Head of caudate nucleus (tissue), 42 donors: Measurements from ENCODE around the gene ABCC1.

ENCODE experiments used
- DNase-seq, 42 donors: peaks; one replicate each; pipeline versions ENCODE4 v3.0.0 to v3.0.0-alpha.2; 2020 to 2021; ENCODE audit warnings: mixed read lengths in 7 of 42
- intact Hi-C: fragments of 100-400 bp; cut with DNase I; formaldehyde crosslinking; loops from one replicate; pipeline ENCODE4 v1.15.0; 2022

The ABCC1 gene

DNA sequence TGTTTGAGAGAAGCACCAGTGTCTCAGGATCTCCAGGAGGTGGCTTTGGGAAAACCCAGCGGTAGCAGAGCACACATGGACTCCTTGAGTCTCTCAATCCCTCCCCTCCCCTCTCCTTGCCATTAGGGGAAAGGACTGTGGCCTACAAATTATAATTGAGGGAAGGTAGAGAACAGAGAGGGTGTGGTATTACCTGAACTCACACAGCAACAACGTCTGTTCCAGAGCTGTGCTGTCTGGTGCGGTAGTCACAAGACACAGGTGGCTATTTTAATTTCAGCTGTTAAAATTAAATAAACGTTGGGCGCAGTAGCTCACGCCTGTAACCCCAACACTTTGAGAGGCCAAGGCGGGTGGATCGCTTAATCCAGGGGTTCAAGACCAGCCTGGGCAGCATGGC lies 163.7 kb downstream of the ABCC1 start:
- intact Hi-C loops = no loop called here
- DNase-seq = no peak

GRCh38 chr16:16116841-16117240 lies 167.4 kb downstream of the ABCC1 start:
- intact Hi-C loops = no loop called here
- DNase-seq = no peak

GRCh38 chr16:16118337-16118736 lies 168.9 kb downstream of the ABCC1 start:
- intact Hi-C loops = no loop called here
- no peak for DNase-seq

DNA sequence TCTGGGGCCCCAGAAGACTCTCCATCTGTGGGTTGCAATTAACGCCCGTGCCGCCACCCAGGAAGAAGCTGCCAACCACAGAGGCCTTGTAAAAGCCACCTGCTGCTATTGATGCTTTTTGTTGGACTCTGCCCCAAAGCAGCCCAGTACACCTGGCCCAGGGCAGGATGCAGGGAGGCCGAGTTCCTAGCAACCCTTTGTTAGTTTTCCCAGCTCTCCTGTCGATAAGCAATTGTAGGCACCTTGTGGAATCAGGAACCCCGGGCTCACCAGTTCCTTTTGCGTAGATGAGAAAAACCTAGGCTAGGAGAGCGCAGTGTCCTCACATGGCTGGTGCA lies 170.6 kb downstream of the ABCC1 start:
- intact Hi-C loops = no loop called here

DNA sequence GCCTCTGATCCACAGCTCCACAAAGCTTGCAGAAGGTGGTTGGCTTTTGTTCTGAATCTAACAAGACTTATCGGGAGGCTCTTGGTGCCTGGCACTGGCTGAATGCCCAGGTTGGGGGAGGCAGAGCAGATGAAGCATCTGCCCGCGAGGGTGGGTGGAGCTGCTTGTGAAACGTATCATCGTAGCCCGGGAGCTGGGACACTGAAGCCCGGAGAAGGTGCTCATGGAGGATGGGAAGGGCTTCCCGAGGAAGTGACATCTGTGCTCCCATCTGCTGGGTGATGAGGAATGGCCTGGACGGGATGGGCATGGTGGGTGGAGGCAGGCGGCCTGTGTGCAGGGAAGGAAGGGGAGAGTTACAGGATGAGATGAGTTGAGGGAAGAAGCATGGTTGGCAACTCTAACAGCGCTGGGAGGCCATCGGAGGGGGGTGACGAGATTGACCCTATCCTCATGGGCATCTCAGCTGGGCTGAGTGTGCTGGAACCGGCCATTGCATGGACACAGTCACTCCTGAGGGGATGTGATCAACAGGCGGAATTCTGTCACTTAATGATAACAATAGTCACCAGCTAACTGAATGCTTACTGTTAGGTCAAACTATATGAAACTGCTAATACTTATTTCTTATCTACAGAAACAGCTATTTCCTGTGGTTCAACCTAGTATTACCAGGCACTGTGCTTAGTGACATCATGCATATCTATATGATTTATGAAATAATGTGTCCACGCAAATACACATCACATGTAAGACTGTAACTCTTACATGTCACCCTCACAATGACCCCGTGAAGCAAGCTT lies 171.2 kb downstream of the ABCC1 start:
- intact Hi-C loops = no loop called here
- peak; percentile 18 to 86 (median 62) for DNase-seq

More for the DNA sequence above, 170.6 kb downstream of the ABCC1 start:
- DNase-seq = peak in 1 of 42 donors; percentile 3

- intact Hi-C loops = no loop called here
- no peak for DNase-seq
Observed at GRCh38 chr16:16121185-16121727, 171.8 kb downstream of the ABCC1 start.

DNA sequence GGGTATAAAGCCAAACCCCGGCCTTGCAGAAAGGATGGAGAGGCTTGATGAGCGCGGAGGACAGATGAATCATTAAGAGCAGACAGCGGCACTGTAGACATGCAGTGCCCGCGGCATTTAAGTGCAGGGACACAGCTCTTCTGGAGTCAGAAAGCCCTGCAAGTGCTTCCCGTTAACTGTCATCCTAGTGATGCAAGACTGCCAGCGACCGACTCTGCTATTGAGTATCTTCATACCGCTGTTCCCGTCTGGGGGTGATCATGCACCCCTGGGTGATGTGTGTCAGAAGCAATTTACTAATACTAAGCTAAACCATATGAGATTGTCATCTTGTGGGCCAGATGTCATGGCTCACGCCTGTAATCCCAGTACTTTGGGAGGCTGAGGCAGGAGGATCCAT lies 172.8 kb downstream of the ABCC1 start:
- intact Hi-C loops = no loop called here
- no peak for DNase-seq

GRCh38 chr16:16124438-16124837 lies 175.0 kb downstream of the ABCC1 start:
- intact Hi-C loops = no loop called here

DNA sequence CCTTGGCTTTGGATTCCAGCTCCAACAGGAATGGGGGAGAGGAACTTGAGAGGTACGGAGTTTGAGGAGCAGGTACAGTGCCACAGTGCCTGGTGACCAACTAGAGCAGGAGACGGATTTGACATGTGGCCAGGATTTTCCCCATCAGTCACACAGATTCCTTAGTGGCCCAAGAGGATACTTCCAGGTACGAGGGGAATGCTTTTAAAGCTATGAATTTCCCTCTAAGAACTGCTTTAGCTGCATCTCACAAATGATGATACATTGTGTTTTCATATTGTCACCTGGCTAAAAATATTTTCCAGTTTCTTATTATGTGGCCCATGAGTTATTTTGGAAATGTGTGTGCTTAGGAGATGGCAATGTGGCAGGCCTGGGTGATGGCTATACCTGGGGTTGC lies 175.6 kb downstream of the ABCC1 start:
- intact Hi-C loops = no loop called here
- no peak for DNase-seq

More at GRCh38 chr16:16124438-16124837, 175.0 kb downstream of the ABCC1 start:
- no peak for DNase-seq

GRCh38 chr16:16126896-16127295 lies 177.5 kb downstream of the ABCC1 start:
- no peak for DNase-seq
- intact Hi-C loops = no loop called here

DNA sequence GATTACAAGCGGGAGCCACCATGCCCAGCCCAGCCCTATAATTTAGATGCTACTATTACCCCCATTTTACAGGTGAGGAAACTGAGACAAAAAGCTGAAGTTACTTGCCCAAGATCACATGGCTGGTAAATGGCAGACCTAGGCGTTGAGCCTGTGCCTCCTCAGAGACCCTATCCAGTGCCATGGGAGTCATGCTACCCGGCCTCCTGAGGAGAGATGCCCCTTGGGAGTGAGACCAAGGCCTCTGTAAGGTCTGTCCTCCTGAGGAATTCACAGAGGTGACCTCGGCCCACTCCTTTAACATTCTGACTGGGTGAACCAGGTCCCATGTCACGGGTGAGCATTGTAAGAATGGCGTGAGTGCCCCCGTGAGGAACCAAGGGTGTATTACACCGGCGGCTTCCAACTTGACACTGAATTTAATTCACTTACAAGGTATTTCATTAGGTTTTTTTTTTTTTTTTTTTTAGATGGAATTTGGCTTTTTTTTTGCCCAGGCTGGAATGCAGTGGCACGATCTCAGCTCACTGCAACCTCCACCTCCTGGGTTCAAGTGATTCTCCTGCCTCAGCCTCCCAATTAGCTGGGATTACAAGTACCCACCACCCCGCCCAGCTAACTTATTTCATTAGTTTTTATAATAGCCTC lies 178.2 kb downstream of the ABCC1 start:
- intact Hi-C loops = no loop called here
- DNase-seq = peak; percentile 31 to 87 (median 67)

DNA sequence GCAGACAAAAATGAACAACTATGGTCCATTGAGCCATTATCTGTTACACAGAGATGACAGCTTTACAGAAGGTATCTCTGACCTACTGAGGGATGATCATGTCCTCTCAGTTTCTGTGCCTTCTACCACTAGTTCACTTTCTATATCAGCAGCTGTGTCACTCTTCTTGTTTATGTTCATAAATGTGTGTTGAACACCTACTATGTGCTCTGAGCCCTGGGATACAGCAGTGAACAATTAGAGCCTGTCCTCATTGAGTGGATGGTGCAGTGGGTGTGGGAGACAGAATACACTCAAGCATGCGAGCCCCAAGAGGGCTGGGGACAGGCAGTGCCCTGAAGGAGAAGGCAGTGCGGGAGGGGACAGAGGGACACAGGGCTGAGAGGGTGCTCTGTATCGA lies 181.8 kb downstream of the ABCC1 start:
- intact Hi-C loops = no loop called here

DNA sequence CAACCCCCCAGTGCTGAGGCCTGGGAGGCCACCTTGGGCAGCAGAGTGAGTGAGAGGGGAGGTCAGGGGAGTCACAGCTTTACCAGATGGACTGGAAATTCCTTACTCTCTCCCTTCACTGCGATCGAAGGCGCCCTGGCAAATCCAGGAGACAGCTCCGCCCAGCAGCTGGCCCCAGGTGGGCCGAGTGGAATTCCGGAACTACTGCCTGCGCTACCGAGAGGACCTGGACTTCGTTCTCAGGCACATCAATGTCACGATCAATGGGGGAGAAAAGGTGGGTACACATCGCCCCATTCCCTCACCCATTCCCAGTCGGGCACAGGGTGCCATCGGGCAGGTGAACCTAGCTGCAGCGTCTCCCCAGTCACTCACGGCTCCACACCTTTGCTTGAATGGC lies 182.2 kb downstream of the ABCC1 start:
- intact Hi-C loops = no loop called here

More for the DNA sequence above, 181.8 kb downstream of the ABCC1 start:
- DNase-seq = no peak

DNA sequence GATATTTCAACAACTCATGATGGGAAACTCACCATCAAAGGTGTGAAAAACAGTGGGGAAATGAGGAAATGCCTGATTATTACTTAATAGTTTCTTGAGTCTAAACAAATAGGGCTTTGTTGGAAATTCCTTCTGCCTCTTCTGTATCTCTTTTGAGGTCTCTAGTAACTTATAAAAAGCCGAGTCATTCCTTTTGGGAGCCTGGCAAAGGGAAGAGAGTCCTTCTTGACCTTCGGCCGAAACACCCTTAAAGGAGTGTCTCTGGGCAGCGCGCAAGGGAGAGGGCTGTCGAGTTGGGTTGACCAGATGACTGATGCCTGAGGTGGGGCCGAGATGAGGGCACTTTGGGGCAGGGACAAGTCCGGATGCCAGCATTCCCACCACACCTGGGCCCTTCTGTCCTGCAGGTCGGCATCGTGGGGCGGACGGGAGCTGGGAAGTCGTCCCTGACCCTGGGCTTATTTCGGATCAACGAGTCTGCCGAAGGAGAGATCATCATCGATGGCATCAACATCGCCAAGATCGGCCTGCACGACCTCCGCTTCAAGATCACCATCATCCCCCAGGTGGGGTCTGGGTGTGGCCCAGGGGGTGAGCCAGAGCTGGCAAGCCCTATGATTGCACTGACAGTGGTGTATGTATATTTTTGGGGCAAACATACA lies 184.7 kb downstream of the ABCC1 start:
- no peak for DNase-seq
- intact Hi-C loops = no loop called here

More for the DNA sequence above, 182.2 kb downstream of the ABCC1 start:
- no peak for DNase-seq

DNA sequence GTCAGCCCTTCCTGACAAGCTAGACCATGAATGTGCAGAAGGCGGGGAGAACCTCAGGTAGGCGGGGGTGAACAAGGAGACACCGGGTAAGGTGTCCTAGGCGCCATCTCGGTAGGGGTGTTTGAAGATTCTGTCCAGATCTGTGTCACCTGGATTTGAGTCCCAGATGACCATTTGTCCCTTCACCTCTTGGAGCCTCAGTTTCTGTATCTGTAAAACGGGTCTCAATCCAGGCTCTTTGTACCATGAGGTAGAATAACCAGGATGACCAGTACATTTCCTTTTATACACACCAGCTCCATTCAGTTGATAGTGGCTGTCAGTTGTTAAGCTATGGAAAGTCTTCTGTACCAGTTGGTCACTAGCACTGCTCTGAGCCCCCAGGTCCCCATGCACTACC lies 187.2 kb downstream of the ABCC1 start:
- DNase-seq = no peak
- intact Hi-C loops = no loop called here

GRCh38 chr16:16137110-16137509 lies 187.7 kb downstream of the ABCC1 start:
- intact Hi-C loops = no loop called here

DNA sequence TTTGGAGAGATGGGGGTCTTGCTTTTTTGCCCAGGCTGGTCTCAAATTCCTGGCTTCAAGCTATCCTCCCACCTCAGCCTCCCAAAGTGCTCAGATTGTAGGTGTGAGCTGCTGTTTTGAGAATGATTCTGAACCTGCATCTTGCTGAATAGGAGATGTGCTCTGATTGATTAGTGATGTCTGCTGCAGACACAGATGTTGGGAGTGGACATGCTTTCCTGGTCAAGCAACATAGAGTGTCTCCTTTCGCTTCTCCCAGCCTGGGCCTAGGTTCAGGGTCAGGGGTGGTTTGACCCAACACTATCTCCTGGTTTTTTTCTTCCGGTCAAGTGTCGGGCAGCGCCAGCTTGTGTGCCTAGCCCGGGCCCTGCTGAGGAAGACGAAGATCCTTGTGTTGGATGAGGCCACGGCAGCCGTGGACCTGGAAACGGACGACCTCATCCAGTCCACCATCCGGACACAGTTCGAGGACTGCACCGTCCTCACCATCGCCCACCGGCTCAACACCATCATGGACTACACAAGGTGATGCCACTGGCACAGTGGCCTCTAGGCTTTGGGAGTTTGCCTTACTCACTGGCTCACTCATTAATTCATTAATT lies 188.7 kb downstream of the ABCC1 start:
- DNase-seq = no peak
- intact Hi-C loops = no loop called here

More at GRCh38 chr16:16137110-16137509, 187.7 kb downstream of the ABCC1 start:
- no peak for DNase-seq

GRCh38 chr16:16139061-16139460 lies 189.6 kb downstream of the ABCC1 start:
- DNase-seq = no peak
- intact Hi-C loops = no loop called here

- DNase-seq = no peak
- intact Hi-C loops = no loop called here
Observed at GRCh38 chr16:16139806-16140205, 190.4 kb downstream of the ABCC1 start.

GRCh38 chr16:16140537-16140936 lies 191.1 kb downstream of the ABCC1 start:
- DNase-seq = no peak
- intact Hi-C loops = no loop called here
